ENCODE measurements around the gene EEF1E1. TPM values are rescaled to one million over a fixed set of nuclear protein-coding genes. Genes with fewer than 3 reads are reported as not detected.

The EEF1E1 gene
- total and polyA plus RNA-seq, 2 donors (not counting 1 experiment from before 2014, with no cell fraction given) = 38.1 to 50.7 TPM

DNA sequence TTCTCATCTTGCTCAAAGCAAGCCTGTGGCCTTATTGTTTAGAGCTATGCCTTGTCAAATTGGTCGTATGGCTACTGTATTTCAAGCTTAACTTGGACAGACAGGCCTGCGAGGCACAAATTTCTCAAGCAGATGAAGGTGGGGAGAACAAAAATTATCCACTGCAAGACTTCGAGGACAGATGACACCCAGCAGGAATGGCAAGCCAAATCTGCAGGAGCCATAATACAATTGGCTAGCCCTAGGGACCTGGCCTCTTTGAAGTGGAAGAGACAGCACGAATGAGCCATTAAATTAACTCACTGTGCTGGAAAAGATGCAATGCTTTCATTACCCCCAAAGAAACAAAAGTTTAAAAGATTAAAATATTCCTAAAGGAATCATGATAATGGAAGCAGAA is 33.2 kb downstream of the EEF1E1 start:
- no peak for DNase-seq (ENCODE audit: low read depth in 2 of 2)
- Histone ChIP-seq H3K9ac (ENCODE audit: insufficient read depth, low read length) (no peak overlapping the region), H3K9me3 (ENCODE audit: control insufficient read depth, insufficient read depth, low read depth, low read length) (no peaks in the 10 kb centered on the region), H3K4me3 (replicated peaks in 1 of 4; ENCODE audit: control extremely low read depth in 1 of 4, insufficient read depth in 1 of 4, low read depth in 3 of 4, low read length in 4 of 4) (no peak overlapping the region), H3K79me2 (ENCODE audit: control insufficient read depth, insufficient read depth, low read length) (no peaks in the 10 kb centered on the region), H3K36me3 (ENCODE audit: control insufficient read depth, insufficient read depth, low read length) (no peaks in the 10 kb centered on the region), H3K27ac (ENCODE audit: insufficient read depth, low read length) (no peak overlapping the region), H2AFZ (ENCODE audit: low read length) (no peak overlapping the region), H3K27me3 (ENCODE audit: control insufficient read depth, insufficient read depth, low read length) (no peaks in the 10 kb centered on the region), H4K20me1 (ENCODE audit: control insufficient read depth, extremely low read depth, insufficient read depth, low read length) (no peaks in the 10 kb centered on the region), H3K4me2 (ENCODE audit: extremely low read depth, insufficient read depth, low read length) (no peak overlapping the region), H3K4me1 (ENCODE audit: control insufficient read depth, extremely low read depth, insufficient read depth, low read length) (peaks cover 2% of the 10 kb centered on the region)
- TF ChIP-seq EZH2 (IDR thresholded peaks at IDR 0.05; ENCODE audit: low read length, missing control alignments) (no peak), CTCF (conservative IDR thresholded peaks at IDR 0.05 in 1 of 2, IDR thresholded peaks at IDR 0.05 in 1 of 2; ENCODE audit: low read depth in 1 of 2, low read length in 2 of 2) (no peak)

DNA sequence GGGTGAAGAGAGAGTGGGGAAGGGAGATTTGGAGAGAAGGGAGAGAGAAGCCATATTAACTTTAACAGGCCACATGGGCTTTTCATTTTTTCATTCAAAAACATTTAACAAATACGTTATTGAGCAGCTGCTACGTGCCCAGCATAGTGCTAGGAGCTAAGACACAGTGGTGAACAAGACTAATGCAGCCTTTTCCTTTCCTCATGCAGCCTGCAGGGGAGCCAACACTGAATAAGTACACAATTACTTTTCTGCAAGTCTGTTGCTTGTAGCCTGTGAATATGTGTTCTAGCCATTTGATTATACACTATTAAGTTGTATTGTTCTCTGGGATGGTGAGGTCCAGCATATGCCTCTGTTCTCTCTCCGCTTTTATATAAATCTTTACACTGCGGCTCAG is 36.2 kb downstream of the EEF1E1 start:
- TF ChIP-seq CTCF (conservative IDR thresholded peaks at IDR 0.05 in 1 of 2, IDR thresholded peaks at IDR 0.05 in 1 of 2; ENCODE audit: low read depth in 1 of 2, low read length in 2 of 2) = no peak
- Histone ChIP-seq H3K27ac (ENCODE audit: insufficient read depth, low read length) (no peak overlapping the region), H3K9ac (ENCODE audit: insufficient read depth, low read length) (no peak overlapping the region), H3K4me3 (replicated peaks in 1 of 4; ENCODE audit: control extremely low read depth in 1 of 4, insufficient read depth in 1 of 4, low read depth in 3 of 4, low read length in 4 of 4) (no peak overlapping the region), H3K27me3 (ENCODE audit: control insufficient read depth, insufficient read depth, low read length) (no peaks in the 10 kb centered on the region), H3K79me2 (ENCODE audit: control insufficient read depth, insufficient read depth, low read length) (no peaks in the 10 kb centered on the region), H4K20me1 (ENCODE audit: control insufficient read depth, extremely low read depth, insufficient read depth, low read length) (no peaks in the 10 kb centered on the region), H3K4me1 (ENCODE audit: control insufficient read depth, extremely low read depth, insufficient read depth, low read length) (peaks cover 2% of the 10 kb centered on the region), H3K9me3 (ENCODE audit: control insufficient read depth, insufficient read depth, low read depth, low read length) (no peaks in the 10 kb centered on the region), H3K4me2 (ENCODE audit: extremely low read depth, insufficient read depth, low read length) (no peak overlapping the region), H3K36me3 (ENCODE audit: control insufficient read depth, insufficient read depth, low read length) (no peaks in the 10 kb centered on the region), H2AFZ (ENCODE audit: low read length) (no peak overlapping the region)
- no peak for DNase-seq (ENCODE audit: low read depth in 2 of 2)

DNA sequence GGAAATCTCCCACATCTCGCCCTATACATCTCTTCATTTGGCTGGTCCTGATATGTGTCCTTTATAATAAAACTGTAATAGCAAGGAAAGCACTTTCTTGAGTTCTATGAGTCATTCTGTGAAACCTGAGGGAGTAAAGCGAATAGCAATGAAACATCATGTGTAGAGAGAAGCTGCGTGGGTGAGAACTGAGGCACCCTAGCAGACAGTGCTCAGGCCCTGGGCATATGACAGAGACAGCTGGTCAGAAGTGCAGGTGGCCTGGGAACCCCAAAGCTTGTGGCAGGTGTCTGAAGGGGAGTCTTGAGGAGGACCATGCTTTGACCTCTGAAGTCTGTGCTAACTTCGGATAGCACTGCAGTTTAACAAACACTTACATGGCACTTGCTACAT is 36.8 kb downstream of the EEF1E1 start:
- Histone ChIP-seq H3K4me3 (replicated peaks in 1 of 4; ENCODE audit: control extremely low read depth in 1 of 4, insufficient read depth in 1 of 4, low read depth in 3 of 4, low read length in 4 of 4) (no peak overlapping the region), H3K36me3 (ENCODE audit: control insufficient read depth, insufficient read depth, low read length) (no peaks in the 10 kb centered on the region), H3K27ac (ENCODE audit: insufficient read depth, low read length) (no peak overlapping the region), H3K27me3 (ENCODE audit: control insufficient read depth, insufficient read depth, low read length) (no peaks in the 10 kb centered on the region), H3K4me1 (ENCODE audit: control insufficient read depth, extremely low read depth, insufficient read depth, low read length) (peaks cover 2% of the 10 kb centered on the region), H4K20me1 (ENCODE audit: control insufficient read depth, extremely low read depth, insufficient read depth, low read length) (no peaks in the 10 kb centered on the region), H3K9ac (ENCODE audit: insufficient read depth, low read length) (no peak overlapping the region), H3K79me2 (ENCODE audit: control insufficient read depth, insufficient read depth, low read length) (no peaks in the 10 kb centered on the region), H3K9me3 (ENCODE audit: control insufficient read depth, insufficient read depth, low read depth, low read length) (no peaks in the 10 kb centered on the region), H2AFZ (ENCODE audit: low read length) (no peak overlapping the region), H3K4me2 (ENCODE audit: extremely low read depth, insufficient read depth, low read length) (no peak overlapping the region)
- no peak for DNase-seq (ENCODE audit: low read depth in 2 of 2)
- TF ChIP-seq EZH2 (IDR thresholded peaks at IDR 0.05; ENCODE audit: low read length, missing control alignments) = no peak
- no peak for TF ChIP-seq CTCF (conservative IDR thresholded peaks at IDR 0.05 in 1 of 2, IDR thresholded peaks at IDR 0.05 in 1 of 2; ENCODE audit: low read depth in 1 of 2, low read length in 2 of 2)

All from fibroblast of lung (primary cell).